ENCODE measurements around the gene APP. TPM values are rescaled to one million over a fixed set of nuclear protein-coding genes. Genes with fewer than 3 reads are reported as not detected.

APP gene
- total RNA-seq, 3 donors from 2014 or later, result 56.2 to 61.1 (median 60.1) TPM

- DNase-seq (no peak), ATAC-seq (no peak)
- no peaks in the 10 kb centered on the region for H3K9me3 Mint-ChIP-seq
- H3K4me1 Mint-ChIP-seq (ENCODE audit: low read depth), result no peaks in the 10 kb centered on the region
- no peaks in the 10 kb centered on the region for H3K27me3 Mint-ChIP-seq (ENCODE audit: low read depth)
- H3K4me3 Mint-ChIP-seq, result no peak overlapping the region
- H3K36me3 Mint-ChIP-seq (ENCODE audit: insufficient read depth), result peaks cover 6% of the 10 kb centered on the region
These were observed 267.0 kb downstream of the APP start for GRCh38 chr21:25903607-25904006.

- DNase-seq (no peak), ATAC-seq (no peak)
- H3K4me3 Mint-ChIP-seq, result no peak overlapping the region
- peaks cover 4% of the 10 kb centered on the region for H3K4me1 Mint-ChIP-seq (ENCODE audit: low read depth)
- H3K9me3 Mint-ChIP-seq, result no peaks in the 10 kb centered on the region
- peaks cover 4% of the 10 kb centered on the region for H3K36me3 Mint-ChIP-seq (ENCODE audit: insufficient read depth)
- H3K27me3 Mint-ChIP-seq (ENCODE audit: low read depth), result no peaks in the 10 kb centered on the region
These were observed 269.1 kb downstream of the APP start for GRCh38 chr21:25901330-25901979.

GRCh38 chr21:25898671-25899070 is 271.9 kb downstream of the APP start:
- no peak for ATAC-seq
- Mint-ChIP-seq H3K27me3 (ENCODE audit: low read depth) (no peaks in the 10 kb centered on the region), H3K4me1 (ENCODE audit: low read depth) (peaks cover 10% of the 10 kb centered on the region), H3K4me3 (no peak overlapping the region), H3K9me3 (no peaks in the 10 kb centered on the region), H3K36me3 (ENCODE audit: insufficient read depth) (peaks cover 6% of the 10 kb centered on the region)
- no peak for DNase-seq

DNA sequence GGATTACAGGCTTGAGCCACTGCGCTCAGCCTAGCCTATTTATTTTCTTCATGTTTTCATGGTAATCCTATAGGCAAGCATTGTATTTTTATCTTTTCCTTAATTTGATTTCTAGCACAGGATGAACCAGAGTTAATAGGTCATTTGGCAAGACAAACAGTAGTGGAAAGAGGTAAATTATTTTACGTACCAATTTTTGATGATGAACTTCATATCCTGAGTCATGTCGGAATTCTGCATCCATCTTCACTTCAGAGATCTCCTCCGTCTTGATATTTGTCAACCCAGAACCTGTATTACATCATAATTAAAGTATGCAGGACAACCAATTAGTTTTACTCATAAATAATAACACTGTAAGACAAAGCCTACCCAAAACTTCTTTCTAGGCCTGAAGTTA is 273.2 kb downstream of the APP start:
- DNase-seq (no peak), ATAC-seq (no peak)
- peaks cover 10% of the 10 kb centered on the region for H3K4me1 Mint-ChIP-seq (ENCODE audit: low read depth)
- no peaks in the 10 kb centered on the region for H3K27me3 Mint-ChIP-seq (ENCODE audit: low read depth)
- no peak overlapping the region for H3K4me3 Mint-ChIP-seq
- no peaks in the 10 kb centered on the region for H3K9me3 Mint-ChIP-seq
- peaks cover 8% of the 10 kb centered on the region for H3K36me3 Mint-ChIP-seq (ENCODE audit: insufficient read depth)

- peaks cover 10% of the 10 kb centered on the region for H3K4me1 Mint-ChIP-seq (ENCODE audit: low read depth)
- no peaks in the 10 kb centered on the region for H3K27me3 Mint-ChIP-seq (ENCODE audit: low read depth)
- ATAC-seq, result no peak
- H3K36me3 Mint-ChIP-seq (ENCODE audit: insufficient read depth), result peaks cover 9% of the 10 kb centered on the region
- DNase-seq, result no peak
- H3K9me3 Mint-ChIP-seq, result no peaks in the 10 kb centered on the region
- H3K4me3 Mint-ChIP-seq, result no peak overlapping the region
These were observed 274.0 kb downstream of the APP start for GRCh38 chr21:25896501-25897056.

DNA sequence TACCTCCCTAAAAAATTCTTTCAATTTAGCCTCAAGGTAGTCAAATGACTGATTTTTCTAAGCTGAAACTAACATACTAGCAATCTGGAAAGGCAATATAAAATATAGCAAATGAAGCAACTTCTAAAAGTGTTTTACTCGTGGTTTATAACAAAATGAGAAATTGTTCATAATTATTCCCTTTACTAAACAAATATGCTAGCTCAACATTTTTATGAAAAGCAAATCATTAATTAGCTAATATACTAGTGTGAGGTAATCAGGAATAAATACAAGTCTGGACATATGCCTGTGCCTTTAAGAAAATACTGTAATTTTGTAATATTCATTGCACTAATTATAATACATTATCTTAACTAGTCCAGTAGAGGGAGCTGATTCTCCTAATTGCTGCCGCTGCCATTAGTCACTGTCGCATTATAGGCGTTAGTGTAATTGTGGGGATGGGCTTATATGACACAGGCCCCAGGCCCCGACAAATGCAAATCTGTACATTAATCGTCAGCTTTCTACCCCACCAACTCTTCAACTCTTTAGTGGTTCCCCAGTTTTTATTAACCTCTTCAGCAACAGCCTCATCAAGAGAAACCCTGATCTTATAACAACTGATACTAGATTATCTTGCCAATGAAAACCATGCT is 274.9 kb downstream of the APP start:
- peak; percentile 48 to 70 for ATAC-seq
- H3K4me1 Mint-ChIP-seq (ENCODE audit: low read depth), result peaks cover 10% of the 10 kb centered on the region
- H3K36me3 Mint-ChIP-seq (ENCODE audit: insufficient read depth), result peaks cover 17% of the 10 kb centered on the region
- no peak overlapping the region for H3K4me3 Mint-ChIP-seq
- no peak for DNase-seq
- no peaks in the 10 kb centered on the region for H3K9me3 Mint-ChIP-seq
- H3K27me3 Mint-ChIP-seq (ENCODE audit: low read depth), result no peaks in the 10 kb centered on the region

DNA sequence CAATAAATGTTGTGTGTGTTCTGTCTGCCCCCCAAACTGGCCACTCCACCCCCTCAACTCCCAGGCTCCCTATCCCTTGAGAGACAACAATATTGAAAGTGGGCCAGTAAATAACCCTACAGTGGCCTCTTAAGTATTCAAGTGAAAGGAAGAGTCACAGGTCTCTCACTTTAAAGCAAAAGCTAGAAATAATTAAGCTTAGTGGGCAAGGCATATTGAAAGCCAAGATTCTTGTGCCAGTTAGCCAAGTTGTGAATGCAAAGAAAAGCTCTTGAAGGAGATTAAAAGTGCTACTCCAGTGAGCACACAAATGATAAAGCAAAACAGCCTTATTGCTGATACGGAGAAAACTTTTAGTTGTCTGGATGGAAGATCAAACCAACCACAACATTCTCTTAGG is 277.4 kb downstream of the APP start:
- Mint-ChIP-seq H3K4me3 (no peak overlapping the region), H3K27me3 (ENCODE audit: low read depth) (no peaks in the 10 kb centered on the region), H3K9me3 (no peaks in the 10 kb centered on the region), H3K36me3 (ENCODE audit: insufficient read depth) (peaks cover 17% of the 10 kb centered on the region), H3K4me1 (ENCODE audit: low read depth) (peaks cover 10% of the 10 kb centered on the region)
- DNase-seq (no peak), ATAC-seq (no peak)

DNA sequence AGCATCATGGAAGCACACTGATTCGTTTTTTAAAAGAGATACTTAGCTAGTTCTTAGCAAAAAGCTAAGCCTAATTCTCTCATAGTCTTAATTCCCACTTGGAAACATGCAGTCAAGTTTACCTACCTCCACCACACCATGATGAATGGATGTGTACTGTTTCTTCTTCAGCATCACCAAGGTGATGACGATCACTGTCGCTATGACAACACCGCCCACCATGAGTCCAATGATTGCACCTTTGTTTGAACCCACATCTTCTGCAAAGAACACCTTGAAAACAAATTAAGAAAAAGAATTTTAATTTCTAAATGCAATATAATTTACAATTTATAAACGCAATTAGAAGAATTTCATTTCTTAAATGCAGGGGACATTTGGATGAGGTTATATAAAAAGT is 279.0 kb downstream of the APP start:
- Mint-ChIP-seq H3K9me3 (no peaks in the 10 kb centered on the region), H3K4me1 (ENCODE audit: low read depth) (peaks cover 8% of the 10 kb centered on the region), H3K27me3 (ENCODE audit: low read depth) (no peaks in the 10 kb centered on the region), H3K36me3 (ENCODE audit: insufficient read depth) (peaks cover 19% of the 10 kb centered on the region), H3K4me3 (no peak overlapping the region)
- DNase-seq (no peak), ATAC-seq (no peak)

DNA sequence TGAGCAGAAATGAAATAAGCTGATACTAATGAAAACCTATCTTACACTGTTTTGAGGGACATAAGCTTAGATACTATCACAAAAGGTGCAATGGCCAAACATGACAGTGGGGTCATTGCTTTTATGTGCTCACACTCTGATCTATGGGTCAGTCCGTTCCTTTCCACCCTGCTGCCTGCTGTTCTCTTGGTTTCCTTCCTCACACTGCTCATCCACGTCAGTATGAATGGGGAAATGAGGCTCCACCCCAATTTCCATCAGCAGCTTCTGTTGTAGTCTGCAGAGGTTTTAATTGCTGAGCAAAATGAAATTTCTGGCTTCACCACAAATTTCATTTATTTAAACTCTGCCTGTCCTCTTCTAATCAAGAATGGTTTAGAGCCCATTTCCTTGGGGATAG is 280.6 kb downstream of the APP start:
- DNase-seq (no peak), ATAC-seq (no peak)
- H3K9me3 Mint-ChIP-seq, result no peaks in the 10 kb centered on the region
- H3K4me1 Mint-ChIP-seq (ENCODE audit: low read depth), result no peaks in the 10 kb centered on the region
- H3K27me3 Mint-ChIP-seq (ENCODE audit: low read depth), result no peaks in the 10 kb centered on the region
- H3K36me3 Mint-ChIP-seq (ENCODE audit: insufficient read depth), result peaks cover 21% of the 10 kb centered on the region
- H3K4me3 Mint-ChIP-seq, result no peak overlapping the region

- H3K9me3 Mint-ChIP-seq, result no peaks in the 10 kb centered on the region
- DNase-seq (no peak), ATAC-seq (no peak)
- H3K27me3 Mint-ChIP-seq (ENCODE audit: low read depth), result no peaks in the 10 kb centered on the region
- H3K36me3 Mint-ChIP-seq (ENCODE audit: insufficient read depth), result peaks cover 15% of the 10 kb centered on the region
- H3K4me3 Mint-ChIP-seq, result no peak overlapping the region
- no peaks in the 10 kb centered on the region for H3K4me1 Mint-ChIP-seq (ENCODE audit: low read depth)
These were observed 281.9 kb downstream of the APP start for GRCh38 chr21:25888711-25889110.

DNA sequence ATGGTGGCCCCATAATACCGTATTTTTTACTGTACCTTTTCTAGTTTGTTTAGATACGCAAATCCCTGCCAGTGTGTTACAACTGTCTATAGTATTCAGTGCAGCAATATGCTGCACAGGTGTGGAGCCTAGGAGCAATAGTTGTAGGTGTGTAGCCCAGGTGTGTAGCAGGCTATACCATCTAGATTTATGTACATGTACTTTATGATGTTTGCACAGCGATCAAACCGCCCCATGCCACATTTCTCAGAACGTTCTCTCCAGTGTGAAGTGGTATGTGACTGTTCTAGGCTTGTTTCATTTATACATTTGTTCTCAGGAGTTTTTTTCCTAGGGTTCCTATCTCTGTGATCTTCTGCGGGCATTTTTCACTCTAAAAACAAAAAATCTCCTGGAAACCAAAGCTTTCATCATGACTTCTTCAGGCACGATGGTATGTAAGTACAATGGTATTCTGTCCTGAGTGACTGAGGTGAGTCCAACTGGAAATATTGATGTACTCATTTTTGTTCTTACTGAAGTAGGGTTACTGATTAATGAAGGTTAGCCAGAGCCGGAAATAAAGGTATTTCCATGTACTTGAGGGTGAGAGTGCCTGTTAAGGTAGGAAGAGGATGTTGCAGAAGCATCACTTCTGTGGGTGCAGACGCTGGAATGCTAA is 282.8 kb downstream of the APP start:
- ATAC-seq, result no peak
- no peak overlapping the region for H3K4me3 Mint-ChIP-seq
- no peaks in the 10 kb centered on the region for H3K27me3 Mint-ChIP-seq (ENCODE audit: low read depth)

DNA sequence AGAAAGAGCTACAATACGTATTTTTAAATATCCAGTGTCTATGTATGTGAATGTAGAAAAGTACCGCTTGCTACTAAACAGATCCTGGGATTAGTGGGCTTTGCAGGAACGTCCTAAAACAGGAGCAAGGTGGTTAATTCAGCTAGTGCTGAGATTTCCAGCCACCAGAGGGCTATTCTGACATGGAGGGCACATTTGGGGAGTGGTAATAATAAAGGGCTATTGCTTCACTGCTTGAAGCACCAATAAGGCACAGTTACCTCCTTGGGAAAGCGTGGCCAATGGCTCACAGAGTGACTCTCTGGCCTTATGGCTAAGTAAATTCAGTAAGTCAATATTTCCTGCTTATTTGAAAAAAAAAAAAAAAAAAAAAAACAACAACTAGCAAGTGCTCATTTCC is 283.4 kb downstream of the APP start:
- DNase-seq (no peak), ATAC-seq (no peak)
- peaks cover 13% of the 10 kb centered on the region for H3K36me3 Mint-ChIP-seq (ENCODE audit: insufficient read depth)
- no peaks in the 10 kb centered on the region for H3K4me1 Mint-ChIP-seq (ENCODE audit: low read depth)
- H3K4me3 Mint-ChIP-seq, result no peak overlapping the region
- H3K27me3 Mint-ChIP-seq (ENCODE audit: low read depth), result no peaks in the 10 kb centered on the region
- no peaks in the 10 kb centered on the region for H3K9me3 Mint-ChIP-seq

More for the DNA sequence above, 282.8 kb downstream of the APP start:
- Mint-ChIP-seq H3K36me3 (ENCODE audit: insufficient read depth) (peaks cover 13% of the 10 kb centered on the region), H3K9me3 (no peaks in the 10 kb centered on the region), H3K4me1 (ENCODE audit: low read depth) (no peaks in the 10 kb centered on the region)
- no peak for DNase-seq

GRCh38 chr21:25885880-25886279 is 284.7 kb downstream of the APP start:
- H3K27me3 Mint-ChIP-seq (ENCODE audit: low read depth), result no peaks in the 10 kb centered on the region
- H3K36me3 Mint-ChIP-seq (ENCODE audit: insufficient read depth), result peaks cover 6% of the 10 kb centered on the region
- H3K4me3 Mint-ChIP-seq, result no peak overlapping the region
- ATAC-seq (no peak), DNase-seq (no peak)
- H3K4me1 Mint-ChIP-seq (ENCODE audit: low read depth), result no peaks in the 10 kb centered on the region
- H3K9me3 Mint-ChIP-seq, result no peaks in the 10 kb centered on the region

- ATAC-seq (peak in 1 of 2 donors; percentile 14), DNase-seq (no peak)
- Mint-ChIP-seq H3K36me3 (ENCODE audit: insufficient read depth) (peaks cover 4% of the 10 kb centered on the region), H3K4me1 (ENCODE audit: low read depth) (no peaks in the 10 kb centered on the region), H3K4me3 (no peak overlapping the region), H3K27me3 (ENCODE audit: low read depth) (no peaks in the 10 kb centered on the region), H3K9me3 (no peaks in the 10 kb centered on the region)
These were observed 285.2 kb downstream of the APP start for GRCh38 chr21:25885405-25885804.

DNA sequence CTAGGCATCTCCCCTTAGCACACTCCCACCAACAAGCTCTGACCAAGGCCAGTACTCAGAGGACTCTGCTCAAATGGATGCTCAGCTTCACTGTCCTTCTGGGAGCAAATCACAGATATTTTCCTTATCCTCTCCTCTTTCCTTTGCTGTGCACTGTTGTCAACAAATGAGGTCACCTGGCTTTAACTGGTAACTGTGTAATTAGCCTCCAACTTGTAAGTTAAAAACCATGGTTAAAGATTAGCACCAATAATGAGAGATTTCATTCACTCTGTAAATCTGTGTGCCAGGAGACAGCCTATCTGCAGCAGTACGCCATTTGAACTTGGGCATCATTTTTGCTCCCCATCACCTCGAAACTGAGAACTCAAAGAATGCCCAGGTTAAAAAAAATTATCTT is 286.3 kb downstream of the APP start:
- Mint-ChIP-seq H3K27me3 (ENCODE audit: low read depth) (no peaks in the 10 kb centered on the region), H3K4me3 (no peak overlapping the region)
- ATAC-seq, result no peak

More for the DNA sequence above, 286.3 kb downstream of the APP start:
- Mint-ChIP-seq H3K4me1 (ENCODE audit: low read depth) (no peaks in the 10 kb centered on the region), H3K9me3 (no peaks in the 10 kb centered on the region), H3K36me3 (ENCODE audit: insufficient read depth) (peaks cover 4% of the 10 kb centered on the region)
- DNase-seq, result no peak

All from activated T-cell treated with anti-CD3 and anti-CD28 coated beads, Interleukin-2, amount 50 U/mL, for 4 hours (primary cell).